Measurements from ENCODE around the gene SBF2.

The SBF2 gene

GRCh38 chr11:9774109-9774508 lies 519.9 kb downstream of the SBF2 start:
- no peak overlapping the region for H3K4me3 ChIP-seq (ENCODE audit: low read length)
- TF ChIP-seq CTCF (IDR thresholded peaks at IDR 0.05; ENCODE audit: insufficient read depth, low read depth, low read length, missing control alignments) = no peak
- no peak for DNase-seq (ENCODE audit: low read depth)

GRCh38 chr11:9773524-9773923 lies 520.5 kb downstream of the SBF2 start:
- no peak overlapping the region for H3K4me3 ChIP-seq (ENCODE audit: low read length)
- no peak for DNase-seq (ENCODE audit: low read depth)
- TF ChIP-seq CTCF (IDR thresholded peaks at IDR 0.05; ENCODE audit: insufficient read depth, low read depth, low read length, missing control alignments) = no peak

- H3K4me3 ChIP-seq (ENCODE audit: low read length) = no peak overlapping the region
- no peak for DNase-seq (ENCODE audit: low read depth)
- no peak for TF ChIP-seq CTCF (IDR thresholded peaks at IDR 0.05; ENCODE audit: insufficient read depth, low read depth, low read length, missing control alignments)
Observed at GRCh38 chr11:9772218-9772617, 521.8 kb downstream of the SBF2 start.

GRCh38 chr11:9771071-9771511 lies 522.9 kb downstream of the SBF2 start:
- H3K4me3 ChIP-seq (ENCODE audit: low read length) = no peak overlapping the region
- no peak for DNase-seq (ENCODE audit: low read depth)
- TF ChIP-seq CTCF (IDR thresholded peaks at IDR 0.05; ENCODE audit: insufficient read depth, low read depth, low read length, missing control alignments) = no peak

GRCh38 chr11:9769621-9770020 lies 524.4 kb downstream of the SBF2 start:
- DNase-seq (ENCODE audit: low read depth) = no peak
- no peak for TF ChIP-seq CTCF (IDR thresholded peaks at IDR 0.05; ENCODE audit: insufficient read depth, low read depth, low read length, missing control alignments)
- no peak overlapping the region for H3K4me3 ChIP-seq (ENCODE audit: low read length)

- no peak overlapping the region for H3K4me3 ChIP-seq (ENCODE audit: low read length)
- no peak for DNase-seq (ENCODE audit: low read depth)
- no peak for TF ChIP-seq CTCF (IDR thresholded peaks at IDR 0.05; ENCODE audit: insufficient read depth, low read depth, low read length, missing control alignments)
Observed at GRCh38 chr11:9765320-9766101, 528.5 kb downstream of the SBF2 start.

GRCh38 chr11:9763301-9763700 lies 530.7 kb downstream of the SBF2 start:
- H3K4me3 ChIP-seq (ENCODE audit: low read length) = no peak overlapping the region
- no peak for TF ChIP-seq CTCF (IDR thresholded peaks at IDR 0.05; ENCODE audit: insufficient read depth, low read depth, low read length, missing control alignments)
- DNase-seq (ENCODE audit: low read depth) = no peak
